ENCODE measurements around the gene CTNNA3. TPM values are rescaled to one million over a fixed set of nuclear protein-coding genes. Genes with fewer than 3 reads are reported as not detected.

Gene CTNNA3
- total RNA-seq, 1 experiment from 2014 or later, result 0.32 TPM

- BruUV-seq (replicated peaks), result no TSS peak
- no peak for TF ChIP-seq CEBPB (IDR thresholded peaks at IDR 0.05; ENCODE audit: low read depth)
- no peak for TF ChIP-seq EZH2phosphoT487 (IDR thresholded peaks at IDR 0.05; ENCODE audit: borderline replicate concordance)
- TF ChIP-seq, protein P1, sequence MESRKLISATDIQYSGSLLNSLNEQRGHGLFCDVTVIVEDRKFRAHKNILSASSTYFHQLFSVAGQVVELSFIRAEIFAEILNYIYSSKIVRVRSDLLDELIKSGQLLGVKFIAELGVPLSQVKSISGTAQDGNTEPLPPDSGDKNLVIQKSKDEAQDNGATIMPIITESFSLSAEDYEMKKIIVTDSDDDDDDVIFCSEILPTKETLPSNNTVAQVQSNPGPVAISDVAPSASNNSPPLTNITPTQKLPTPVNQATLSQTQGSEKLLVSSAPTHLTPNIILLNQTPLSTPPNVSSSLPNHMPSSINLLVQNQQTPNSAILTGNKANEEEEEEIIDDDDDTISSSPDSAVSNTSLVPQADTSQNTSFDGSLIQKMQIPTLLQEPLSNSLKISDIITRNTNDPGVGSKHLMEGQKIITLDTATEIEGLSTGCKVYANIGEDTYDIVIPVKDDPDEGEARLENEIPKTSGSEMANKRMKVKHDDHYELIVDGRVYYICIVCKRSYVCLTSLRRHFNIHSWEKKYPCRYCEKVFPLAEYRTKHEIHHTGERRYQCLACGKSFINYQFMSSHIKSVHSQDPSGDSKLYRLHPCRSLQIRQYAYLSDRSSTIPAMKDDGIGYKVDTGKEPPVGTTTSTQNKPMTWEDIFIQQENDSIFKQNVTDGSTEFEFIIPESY (IDR thresholded peaks at IDR 0.05; ENCODE audit: extremely low read depth, insufficient replicate concordance, low read length), result no peak
- no peak for TF ChIP-seq POLR2A (IDR thresholded peaks at IDR 0.05; ENCODE audit: borderline replicate concordance, extremely low read depth, insufficient read depth, insufficient read length)
- Histone ChIP-seq H3K79me2 (ENCODE audit: insufficient read depth, low read length) (no peaks in the 10 kb centered on the region), H3K4me1 (ENCODE audit: control insufficient read depth in 1 of 2, insufficient read depth in 2 of 2, low read length in 2 of 2) (no peaks in the 10 kb centered on the region), H3K27ac (ENCODE audit: low read depth, low read length) (no peak overlapping the region), H3K4me2 (ENCODE audit: low read length) (no peak overlapping the region), H3K9me2 (ENCODE audit: insufficient read depth) (no peaks in the 10 kb centered on the region), H3K9me3 (ENCODE audit: control insufficient read depth in 1 of 2, insufficient read depth in 1 of 2, low read depth in 1 of 2, low read length in 2 of 2) (no peaks in the 10 kb centered on the region), H4K20me1 (ENCODE audit: insufficient read depth) (no peaks in the 10 kb centered on the region), H3K36me3 (ENCODE audit: control insufficient read depth in 1 of 2, insufficient read depth in 2 of 2, low read length in 2 of 2) (no peaks in the 10 kb centered on the region), H2AFZ (ENCODE audit: low read depth, low read length, poor library complexity, severe bottlenecking) (no peak overlapping the region), H3K9ac (ENCODE audit: low read length) (no peak overlapping the region), H3K4me3 (replicated peaks in 1 of 2; ENCODE audit: low read depth in 1 of 2, low read length in 2 of 2) (no peak overlapping the region), H3K27me3 (ENCODE audit: insufficient read depth, low read length) (no peaks in the 10 kb centered on the region)
- ATAC-seq (no peak), DNase-seq (ENCODE audit: low read depth, low spot score) (no peak)
- ChIA-PET CTCF (no interaction called here), POLR2A (no interaction called here), RAD21 (ENCODE audit: low non-redundant PET in 1 of 2, low total read pairs in 2 of 2, uncharacterized antibody in 2 of 2, unreplicated experiment in 2 of 2) (no interaction called here)
- intact Hi-C loops (cut with micrococcal nuclease), result no loop called here
Observed at GRCh38 chr10:67033878-67034277, 662.1 kb downstream of the CTNNA3 start.

DNA sequence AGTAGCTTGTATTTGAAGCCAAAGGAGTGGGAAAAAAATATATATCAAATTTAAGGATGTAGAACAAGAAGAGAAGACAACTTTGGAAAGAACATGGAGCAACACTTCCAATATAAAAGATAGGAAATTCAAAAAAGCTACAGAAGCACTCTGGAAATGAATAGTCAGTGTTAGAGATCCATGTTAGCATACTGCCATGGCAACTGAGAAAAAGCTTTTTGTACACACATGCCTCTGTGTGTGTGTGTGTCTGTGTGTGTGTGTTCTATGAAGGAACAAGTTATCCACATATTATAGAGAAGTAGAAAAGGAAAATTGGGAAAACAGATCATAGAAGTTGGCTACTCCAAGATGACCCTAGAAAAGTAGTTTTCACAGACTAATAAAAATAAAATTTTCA, 673.9 kb downstream of the CTNNA3 start:
- RAD21 ChIA-PET (ENCODE audit: low non-redundant PET in 1 of 2, low total read pairs in 2 of 2, uncharacterized antibody in 2 of 2, unreplicated experiment in 2 of 2), result no interaction called here
- Histone ChIP-seq H2AFZ (ENCODE audit: low read depth, low read length, poor library complexity, severe bottlenecking) (no peak overlapping the region), H3K79me2 (ENCODE audit: insufficient read depth, low read length) (no peaks in the 10 kb centered on the region), H3K9me3 (ENCODE audit: control insufficient read depth in 1 of 2, insufficient read depth in 1 of 2, low read depth in 1 of 2, low read length in 2 of 2) (no peaks in the 10 kb centered on the region), H3K9me2 (ENCODE audit: insufficient read depth) (0 out of 2 replicates have a peak, but pooled peaks cover 4% of the 10 kb centered on the region), H3K4me1 (ENCODE audit: control insufficient read depth in 1 of 2, insufficient read depth in 2 of 2, low read length in 2 of 2) (no peaks in the 10 kb centered on the region), H3K4me2 (ENCODE audit: low read length) (no peak overlapping the region), H3K36me3 (ENCODE audit: control insufficient read depth in 1 of 2, insufficient read depth in 2 of 2, low read length in 2 of 2) (no peaks in the 10 kb centered on the region), H3K27ac (ENCODE audit: low read depth, low read length) (no peak overlapping the region), H3K27me3 (ENCODE audit: insufficient read depth, low read length) (no peaks in the 10 kb centered on the region), H4K20me1 (ENCODE audit: insufficient read depth) (no peaks in the 10 kb centered on the region), H3K4me3 (replicated peaks in 1 of 2; ENCODE audit: low read depth in 1 of 2, low read length in 2 of 2) (no peak overlapping the region), H3K9ac (ENCODE audit: low read length) (no peak overlapping the region)
- CTCF ChIA-PET, result no interaction called here
- BruUV-seq (replicated peaks), result no TSS peak
- DNase-seq (ENCODE audit: low read depth, low spot score) (no peak), ATAC-seq (no peak)
- TF ChIP-seq, protein P2, sequence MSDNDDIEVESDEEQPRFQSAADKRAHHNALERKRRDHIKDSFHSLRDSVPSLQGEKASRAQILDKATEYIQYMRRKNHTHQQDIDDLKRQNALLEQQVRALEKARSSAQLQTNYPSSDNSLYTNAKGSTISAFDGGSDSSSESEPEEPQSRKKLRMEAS (IDR thresholded peaks at IDR 0.05), result no peak
- TF ChIP-seq POLR2A (IDR thresholded peaks at IDR 0.05; ENCODE audit: borderline replicate concordance, extremely low read depth, insufficient read depth, insufficient read length), result no peak
- intact Hi-C loops (cut with micrococcal nuclease), result no loop called here
- POLR2A ChIA-PET, result no interaction called here
